NCI-H510A (cell line): ENCODE results near the gene WFDC1.
A peak's percentile ranks its signal among the peaks of the same experiment; 100 is the strongest.

Source experiments
- DNase-seq: peaks from one replicate; lab custom pipeline; 2025; lab: John Stamatoyannopoulos, UW

The WFDC1 gene

GRCh38 chr16:84302111-84302954, 7.7 kb downstream of the WFDC1 start:
- no peak for DNase-seq

GRCh38 chr16:84303023-84303422, 8.3 kb downstream of the WFDC1 start:
- no peak for DNase-seq

- DNase-seq: no peak
These were observed 8.8 kb downstream of the WFDC1 start for GRCh38 chr16:84303516-84303915.

- no peak for DNase-seq
These were observed 11.9 kb downstream of the WFDC1 start for GRCh38 chr16:84306564-84306963.

GRCh38 chr16:84307209-84307954, 12.7 kb downstream of the WFDC1 start:
- DNase-seq: no peak

GRCh38 chr16:84308120-84308519, 13.4 kb downstream of the WFDC1 start:
- DNase-seq: peak; percentile 44

- no peak for DNase-seq
These were observed 16.0 kb downstream of the WFDC1 start for GRCh38 chr16:84310642-84311041.

GRCh38 chr16:84312783-84313382, 18.2 kb downstream of the WFDC1 start:
- DNase-seq: peak; percentile 86

- no peak for DNase-seq
These were observed 19.2 kb downstream of the WFDC1 start for GRCh38 chr16:84313921-84314320.

- DNase-seq: no peak
These were observed 19.7 kb downstream of the WFDC1 start for GRCh38 chr16:84314373-84314772.

GRCh38 chr16:84314814-84315213, 20.1 kb downstream of the WFDC1 start:
- DNase-seq: no peak

- DNase-seq: no peak
These were observed 20.7 kb downstream of the WFDC1 start for GRCh38 chr16:84315422-84315821.

GRCh38 chr16:84318091-84318975, 23.7 kb downstream of the WFDC1 start:
- no peak for DNase-seq

- no peak for DNase-seq
These were observed 24.6 kb downstream of the WFDC1 start for GRCh38 chr16:84319146-84319760.

- no peak for DNase-seq
These were observed 25.8 kb downstream of the WFDC1 start for GRCh38 chr16:84320511-84320910.

GRCh38 chr16:84321932-84322331, 27.3 kb downstream of the WFDC1 start:
- no peak for DNase-seq

- DNase-seq: no peak
These were observed 28.1 kb downstream of the WFDC1 start for GRCh38 chr16:84322749-84323148.

GRCh38 chr16:84323606-84324005, 28.9 kb downstream of the WFDC1 start:
- DNase-seq: no peak

GRCh38 chr16:84324434-84325262, 30.0 kb downstream of the WFDC1 start:
- DNase-seq: no peak

GRCh38 chr16:84326545-84326944, 31.9 kb downstream of the WFDC1 start:
- no peak for DNase-seq
